Muscle layer of colon (tissue), 2 donors: Measurements from ENCODE around the gene TRIM2.

Experiments
- H3K27ac ChIP-seq: one replicate; pipeline ENCODE4 v1.7.0; 2013; ENCODE audit warnings: low read depth, mild to moderate bottlenecking, low read length, moderate library complexity
- H3K27me3 ChIP-seq, 2 donors: one replicate each; pipeline ENCODE4 v1.7.0; 2013; ENCODE audit warnings: low read length in 2 of 2, mild to moderate bottlenecking in 2 of 2; ENCODE audit not compliant: insufficient read depth in 2 of 2, control insufficient read depth in 1 of 2
- H3K36me3 ChIP-seq: one replicate; pipeline ENCODE4 v1.7.0; 2013; ENCODE audit warnings: mild to moderate bottlenecking, low read length; ENCODE audit not compliant: insufficient read depth
- H3K4me1 ChIP-seq: one replicate; pipeline ENCODE4 v1.7.0; 2013; ENCODE audit warnings: mild to moderate bottlenecking, low read length; ENCODE audit not compliant: insufficient read depth
- H3K4me3 ChIP-seq, 2 donors: one replicate each; pipeline ENCODE4 v1.7.0; 2013; ENCODE audit warnings: low read length in 2 of 2, low read depth in 1 of 2, mild to moderate bottlenecking in 1 of 2, moderate library complexity in 1 of 2
- H3K9ac ChIP-seq: one replicate; pipeline ENCODE4 v1.7.0; 2013; ENCODE audit warnings: low read length
- H3K9me3 ChIP-seq: one replicate; pipeline ENCODE4 v1.7.0; 2013; ENCODE audit warnings: mild to moderate bottlenecking, low read length
- donor health status: abdominal sarcoma.
- donor health status: Adenocarcinoma of cecum.

TRIM2 gene

DNA sequence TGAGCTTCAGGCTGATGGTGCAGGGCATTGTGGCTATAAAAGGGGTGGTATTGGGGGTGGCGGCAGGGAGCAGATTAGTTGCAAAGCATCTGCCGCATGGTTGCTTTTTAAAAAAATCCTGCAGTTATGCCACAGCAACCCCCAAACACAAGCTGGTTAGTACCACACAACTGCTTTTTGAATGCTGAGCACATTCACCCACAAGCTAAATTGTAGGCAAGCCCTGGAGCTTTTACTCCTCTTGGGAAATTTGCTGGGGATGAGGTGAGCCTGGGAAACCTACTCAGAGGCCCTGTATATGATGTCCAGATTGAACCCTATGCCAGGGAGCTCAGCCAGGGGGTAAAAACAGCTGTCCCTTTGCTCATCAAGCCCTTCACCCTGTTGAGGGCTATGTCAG lies 33.8 kb upstream of the TRIM2 start:
- Histone ChIP-seq H3K27ac (no peak overlapping the region), H3K4me1 (no peaks in the 10 kb centered on the region), H3K9ac (no peak overlapping the region), H3K36me3 (no peaks in the 10 kb centered on the region), H3K4me3 (no peak overlapping the region), H3K27me3 (no peaks in the 10 kb centered on the region), H3K9me3 (no peaks in the 10 kb centered on the region)

DNA sequence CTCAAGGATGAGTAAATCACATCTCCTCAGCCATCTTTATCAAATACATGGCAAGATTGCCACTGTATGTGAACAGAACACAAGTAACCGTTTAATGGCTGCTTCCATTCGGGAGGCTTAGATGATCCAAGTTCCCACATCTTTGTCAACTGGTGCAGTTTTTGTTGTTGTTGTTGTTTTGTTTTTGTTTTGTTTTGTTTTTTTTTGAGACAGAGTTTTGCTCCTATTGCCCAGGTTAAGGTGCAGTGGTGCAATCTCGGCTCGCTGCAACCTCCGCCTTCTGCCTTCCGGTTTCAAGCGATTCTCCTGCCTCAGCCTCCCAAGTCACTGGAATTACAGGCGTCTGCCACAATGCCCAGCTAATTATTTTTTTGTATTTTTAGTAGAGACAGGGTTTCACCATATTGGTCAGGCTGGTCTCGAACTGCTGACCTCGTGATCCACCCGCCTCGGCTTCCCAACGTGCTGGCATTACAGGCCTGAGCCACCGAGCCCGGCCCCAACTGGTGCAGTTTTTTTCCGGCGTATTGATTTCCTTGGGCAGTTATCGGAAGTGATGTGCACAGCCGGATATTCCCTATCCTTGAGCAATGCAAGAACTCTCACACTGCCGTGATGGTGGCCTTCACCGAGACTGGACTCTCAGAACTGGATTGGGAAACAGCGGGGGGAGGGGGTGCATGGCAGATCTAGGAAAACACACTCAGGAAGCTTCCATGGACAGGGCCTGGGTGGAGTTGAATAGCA lies 29.2 kb upstream of the TRIM2 start:
- Histone ChIP-seq H3K27me3 (no peaks in the 10 kb centered on the region), H3K4me1 (no peaks in the 10 kb centered on the region), H3K36me3 (no peaks in the 10 kb centered on the region), H3K27ac (no peak overlapping the region), H3K9me3 (no peaks in the 10 kb centered on the region), H3K9ac (no peak overlapping the region), H3K4me3 (no peak overlapping the region)

DNA sequence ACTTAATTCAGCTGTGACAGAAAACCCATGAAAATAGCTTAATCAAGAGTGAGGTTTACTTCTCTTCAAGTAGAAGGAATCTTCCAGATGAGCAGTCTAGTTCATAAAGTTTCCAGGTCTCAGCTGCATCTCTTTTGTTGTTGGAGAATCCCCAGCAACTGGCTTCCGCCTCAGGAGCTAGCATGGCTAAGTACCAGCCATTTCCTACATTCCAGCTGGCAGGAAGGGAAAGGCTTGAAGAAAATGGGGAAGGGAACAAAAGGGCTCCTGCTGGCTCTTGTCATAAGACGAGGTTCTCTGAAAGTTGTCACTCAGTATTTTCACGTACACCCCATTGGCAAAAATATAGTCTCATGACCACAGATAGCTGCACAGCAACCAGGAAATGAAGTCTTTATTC lies 27.3 kb upstream of the TRIM2 start:
- no peaks in the 10 kb centered on the region for H3K36me3 ChIP-seq
- H3K27ac ChIP-seq = no peak overlapping the region
- no peak overlapping the region for H3K4me3 ChIP-seq
- no peaks in the 10 kb centered on the region for H3K9me3 ChIP-seq
- no peaks in the 10 kb centered on the region for H3K4me1 ChIP-seq
- no peak overlapping the region for H3K9ac ChIP-seq
- no peaks in the 10 kb centered on the region for H3K27me3 ChIP-seq

DNA sequence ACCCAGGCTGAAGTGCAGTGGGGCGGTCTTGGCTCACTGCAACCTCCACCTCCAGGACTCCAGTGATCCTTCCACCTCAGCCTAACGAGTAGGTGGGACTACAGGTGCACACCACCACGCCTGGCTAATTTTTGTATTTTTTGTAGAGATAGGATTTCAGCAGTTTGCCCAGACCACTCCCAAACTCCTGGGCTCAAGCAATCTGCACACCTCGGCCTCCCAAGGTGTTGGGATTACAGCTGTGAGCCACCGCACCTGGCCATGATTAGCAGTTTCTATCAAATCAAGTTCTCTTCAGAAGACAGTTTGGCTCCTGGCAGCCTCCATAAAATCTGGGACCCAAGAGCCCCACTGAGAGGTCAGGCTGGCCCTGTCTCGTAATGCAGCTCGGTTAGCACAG lies 26.4 kb upstream of the TRIM2 start:
- Histone ChIP-seq H3K36me3 (no peaks in the 10 kb centered on the region), H3K9me3 (no peaks in the 10 kb centered on the region), H3K27ac (no peak overlapping the region), H3K9ac (no peak overlapping the region), H3K4me1 (no peaks in the 10 kb centered on the region), H3K27me3 (no peaks in the 10 kb centered on the region), H3K4me3 (no peak overlapping the region)

DNA sequence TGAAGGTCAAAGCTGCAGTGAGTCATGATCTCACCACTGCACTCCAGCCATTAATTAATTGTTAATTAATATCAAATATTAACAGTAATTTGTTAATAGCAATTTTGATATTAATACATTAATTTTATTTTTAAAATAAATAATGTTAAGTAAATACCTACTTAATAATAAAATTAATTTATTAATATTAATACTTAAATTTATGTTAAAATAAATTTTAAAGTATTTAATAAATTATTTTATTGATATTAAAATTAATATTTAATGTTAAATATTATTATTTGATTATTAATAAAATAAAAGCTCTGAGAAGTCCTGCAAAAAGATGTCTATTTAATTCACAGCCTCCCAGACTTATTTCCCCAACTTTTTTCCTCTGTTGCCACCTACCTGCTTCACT lies 25.1 kb upstream of the TRIM2 start:
- no peaks in the 10 kb centered on the region for H3K36me3 ChIP-seq

DNA sequence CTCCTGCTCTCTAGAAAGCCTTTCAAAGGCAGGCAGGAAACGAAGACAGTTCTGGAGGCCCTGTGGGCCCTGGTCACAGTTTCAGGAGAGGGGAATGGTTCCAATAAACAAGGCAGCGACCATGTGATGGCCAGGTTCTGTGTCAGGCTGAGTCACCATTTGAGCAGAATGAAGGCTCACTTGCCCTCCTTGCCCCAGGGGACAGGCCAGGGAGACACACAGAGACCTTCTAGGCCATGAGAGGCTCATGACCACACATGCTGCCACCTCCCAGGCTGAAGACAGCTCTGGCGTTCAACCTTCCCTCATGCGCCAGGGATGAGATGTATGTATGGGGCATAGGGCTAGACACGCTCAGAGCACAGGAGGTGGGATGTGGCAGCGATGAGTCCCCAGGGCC lies 22.9 kb upstream of the TRIM2 start:
- H3K36me3 ChIP-seq = no peaks in the 10 kb centered on the region
- H3K27ac ChIP-seq = no peak overlapping the region
- H3K27me3 ChIP-seq = no peaks in the 10 kb centered on the region
- H3K9me3 ChIP-seq = no peaks in the 10 kb centered on the region
- no peak overlapping the region for H3K9ac ChIP-seq
- H3K4me3 ChIP-seq = no peak overlapping the region
- no peaks in the 10 kb centered on the region for H3K4me1 ChIP-seq

More for the DNA sequence above, 25.1 kb upstream of the TRIM2 start:
- H3K27ac ChIP-seq = no peak overlapping the region
- H3K9me3 ChIP-seq = no peaks in the 10 kb centered on the region
- H3K4me3 ChIP-seq = no peak overlapping the region
- no peak overlapping the region for H3K9ac ChIP-seq
- H3K4me1 ChIP-seq = no peaks in the 10 kb centered on the region
- no peaks in the 10 kb centered on the region for H3K27me3 ChIP-seq

DNA sequence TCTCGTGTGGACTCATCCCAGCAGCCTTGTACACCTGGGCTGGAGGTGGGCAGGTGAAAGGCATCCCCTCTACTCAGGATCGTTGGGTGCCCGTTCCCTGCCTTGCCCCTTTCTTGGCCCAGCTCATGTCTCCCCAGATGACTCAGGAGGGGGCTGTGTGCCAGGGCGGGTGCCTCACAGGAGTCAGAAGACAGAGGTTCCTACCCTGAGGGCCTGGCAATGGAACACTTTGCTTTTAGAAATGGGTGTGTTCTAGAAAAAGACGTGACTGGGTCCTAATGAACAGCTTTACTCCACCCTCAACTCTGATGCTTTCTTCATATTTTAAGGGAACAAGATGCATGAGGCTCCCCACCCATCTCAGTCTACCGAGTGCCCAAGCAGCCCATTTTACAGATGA lies 22.5 kb upstream of the TRIM2 start:
- Histone ChIP-seq H3K9ac (no peak overlapping the region), H3K27ac (no peak overlapping the region), H3K9me3 (no peaks in the 10 kb centered on the region), H3K4me1 (no peaks in the 10 kb centered on the region), H3K27me3 (no peaks in the 10 kb centered on the region), H3K36me3 (no peaks in the 10 kb centered on the region), H3K4me3 (no peak overlapping the region)

DNA sequence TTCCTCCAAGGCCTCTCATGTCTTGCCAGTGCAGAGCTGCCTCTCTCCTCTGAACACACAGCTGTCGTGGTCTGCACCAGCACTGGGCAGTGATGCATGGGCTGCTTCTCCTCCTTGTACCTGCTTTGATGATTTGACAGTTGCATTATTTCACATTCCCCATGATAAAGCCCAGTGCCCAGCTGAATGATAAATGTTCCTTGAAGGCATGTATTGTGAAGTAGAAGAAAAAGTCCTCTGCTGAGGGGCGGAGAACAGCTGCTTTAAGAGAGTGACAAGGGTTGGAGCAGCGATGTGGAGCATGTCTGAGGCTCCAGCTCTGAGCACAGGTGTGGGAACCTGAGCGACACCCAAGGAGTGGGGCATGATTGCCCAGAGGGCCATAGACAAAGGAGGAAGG lies 21.1 kb upstream of the TRIM2 start:
- Histone ChIP-seq H3K27me3 (no peaks in the 10 kb centered on the region), H3K36me3 (no peaks in the 10 kb centered on the region), H3K4me3 (no peak overlapping the region), H3K4me1 (no peaks in the 10 kb centered on the region), H3K9ac (no peak overlapping the region), H3K27ac (no peak overlapping the region), H3K9me3 (no peaks in the 10 kb centered on the region)

DNA sequence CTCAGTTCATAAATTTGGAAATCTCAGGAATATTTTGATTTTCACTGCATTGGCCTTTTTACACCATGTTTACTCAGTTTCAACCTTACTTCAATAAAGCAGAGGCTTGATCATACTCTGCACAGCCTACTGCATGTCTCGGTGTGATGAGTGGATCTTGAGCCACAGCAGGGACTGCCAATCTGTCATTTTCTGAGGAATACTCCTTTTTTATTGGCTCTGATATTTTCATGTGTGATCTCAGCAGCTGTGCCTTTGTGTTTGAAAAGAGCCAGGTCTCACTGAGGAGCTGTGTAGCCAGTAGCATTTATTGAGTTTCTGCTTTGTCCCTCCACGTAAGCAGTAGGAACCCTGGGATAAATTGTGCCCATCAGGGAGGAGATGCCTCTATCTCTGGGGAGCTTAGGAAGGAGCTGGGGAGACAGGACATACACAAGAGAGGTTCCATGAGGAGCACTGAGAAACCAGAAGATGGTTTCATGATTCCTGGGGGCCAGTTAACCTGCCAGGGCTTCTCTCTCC lies 18.9 kb upstream of the TRIM2 start:
- H3K27me3 ChIP-seq = no peaks in the 10 kb centered on the region
- no peaks in the 10 kb centered on the region for H3K9me3 ChIP-seq
- no peak overlapping the region for H3K9ac ChIP-seq
- H3K27ac ChIP-seq = no peak overlapping the region
- no peaks in the 10 kb centered on the region for H3K36me3 ChIP-seq
- H3K4me3 ChIP-seq = no peak overlapping the region
- no peaks in the 10 kb centered on the region for H3K4me1 ChIP-seq

DNA sequence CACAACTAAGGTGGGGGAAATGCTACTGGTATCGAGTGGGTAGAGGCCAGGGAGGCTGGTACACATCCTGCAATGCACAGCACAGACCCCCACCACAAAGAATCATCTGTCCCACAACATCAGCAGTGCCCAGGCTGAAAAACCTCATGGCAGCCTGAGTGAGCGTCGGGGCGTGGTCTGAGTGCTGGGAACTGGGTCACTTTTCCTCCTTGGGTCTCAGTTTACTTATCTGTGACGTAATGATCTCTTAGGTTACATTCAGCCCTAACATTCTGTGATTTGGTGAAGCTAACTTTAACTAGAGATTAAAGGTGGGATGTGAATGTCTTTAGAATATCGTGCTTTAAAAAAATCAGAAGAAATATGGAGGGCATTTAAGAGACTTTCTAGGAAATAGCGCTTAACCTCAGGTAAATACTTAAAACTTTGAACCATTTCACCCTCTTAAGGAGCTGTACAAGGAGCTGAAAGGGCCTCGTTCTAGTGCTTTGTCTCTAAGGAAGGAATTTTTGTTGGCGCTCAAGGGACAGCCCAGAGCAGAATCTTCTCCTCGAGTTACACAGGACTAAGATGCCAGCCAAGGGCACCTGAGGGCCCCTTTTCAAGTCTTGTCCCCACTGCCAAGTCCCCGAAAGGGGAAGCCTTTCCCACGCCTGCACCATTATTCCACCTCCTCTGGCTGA lies 18.1 kb upstream of the TRIM2 start:
- H3K4me3 ChIP-seq = no peak overlapping the region
- H3K9ac ChIP-seq = no peak overlapping the region
- no peaks in the 10 kb centered on the region for H3K27me3 ChIP-seq
- no peaks in the 10 kb centered on the region for H3K9me3 ChIP-seq
- no peak overlapping the region for H3K27ac ChIP-seq
- H3K36me3 ChIP-seq = no peaks in the 10 kb centered on the region
- H3K4me1 ChIP-seq = no peaks in the 10 kb centered on the region

DNA sequence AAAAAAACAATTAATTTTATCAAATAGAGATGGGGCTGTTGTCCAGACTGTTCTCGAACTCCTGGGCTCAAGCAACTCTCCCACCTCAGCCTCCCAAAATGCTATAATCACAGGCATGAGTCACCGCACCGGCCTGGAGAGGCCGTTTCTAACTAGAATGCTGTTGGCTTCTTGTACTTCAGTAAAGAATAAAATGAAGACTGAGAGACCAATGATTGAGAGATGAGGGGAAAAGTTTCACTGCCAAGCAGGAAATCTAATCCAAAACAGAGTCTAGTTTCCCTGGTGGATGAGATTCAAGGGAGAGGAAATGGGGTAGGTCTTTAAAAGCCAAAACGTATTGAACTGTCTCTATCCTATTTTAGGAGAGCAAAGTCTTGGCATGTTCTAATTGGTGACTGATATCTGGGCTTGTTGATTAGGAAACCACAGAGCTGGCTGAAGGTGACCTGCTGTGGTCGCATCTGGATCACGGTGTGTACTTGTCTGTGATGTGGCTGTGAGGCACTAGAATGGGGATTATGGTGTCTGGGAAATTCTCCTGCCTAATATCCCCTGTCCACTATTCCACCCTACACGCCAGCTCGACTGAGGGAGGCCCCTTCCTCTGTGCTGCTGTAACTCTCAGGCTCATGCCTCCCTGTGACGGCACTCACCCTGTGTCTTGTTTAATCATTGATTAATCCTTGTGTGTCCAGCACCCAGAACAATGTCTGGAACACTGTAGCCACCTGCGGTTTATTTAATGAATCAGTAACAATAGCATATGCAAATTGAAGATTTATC lies 15.0 kb upstream of the TRIM2 start:
- no peaks in the 10 kb centered on the region for H3K9me3 ChIP-seq
- H3K27me3 ChIP-seq = no peaks in the 10 kb centered on the region
- H3K4me1 ChIP-seq = no peaks in the 10 kb centered on the region
- H3K9ac ChIP-seq = no peak overlapping the region
- H3K36me3 ChIP-seq = no peaks in the 10 kb centered on the region
- H3K27ac ChIP-seq = no peak overlapping the region
- no peak overlapping the region for H3K4me3 ChIP-seq
